Measurements from ENCODE around the gene PRDX2. TPM values are rescaled to one million over a fixed set of nuclear protein-coding genes. Genes with fewer than 3 reads are reported as not detected.

The PRDX2 gene
- total and polyA plus RNA-seq, 10 of the 15 experiments (the other 5 are each of a cell fraction or from before 2014, with no cell fraction given) = 93.0 to 812 (median 344) TPM

DNA sequence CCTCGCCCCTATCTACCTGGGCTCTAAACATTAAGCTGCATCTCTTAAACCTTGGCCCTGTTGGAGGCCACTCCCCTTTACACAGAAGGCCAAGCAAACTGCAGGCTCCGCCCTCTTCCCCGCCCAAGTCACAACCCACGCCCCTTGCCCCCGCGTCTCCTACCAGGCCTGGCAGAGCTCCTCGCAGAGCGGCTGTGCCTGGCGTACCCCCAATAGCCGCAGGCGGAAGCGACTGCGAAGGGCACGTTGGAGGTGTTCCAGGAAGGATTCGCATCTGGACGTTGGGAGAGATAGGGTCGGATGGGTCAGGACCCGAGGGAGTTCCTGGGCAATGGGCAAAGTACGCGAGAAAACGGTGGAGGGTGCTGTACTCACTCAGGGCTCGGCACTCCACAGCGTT is 26.9 kb upstream of the PRDX2 start:
- Histone ChIP-seq H3K27me3 (replicated peaks in 1 of 2; ENCODE audit: control insufficient read depth in 2 of 2, insufficient read depth in 2 of 2, low read length in 1 of 2) (peaks cover 2 to 7% of the 10 kb centered on the region in 2 experiments; a peak in 1 of 4 replicates), H2AFZ (ENCODE audit: control insufficient read depth, low read depth, low read length) (no peak overlapping the region), H3K9ac (ENCODE audit: control insufficient read depth, insufficient read depth, low read length) (no peak overlapping the region), H3K79me2 (ENCODE audit: control insufficient read depth, insufficient read depth, low read length) (no peaks in the 10 kb centered on the region), H3K9me3 (replicated peaks; ENCODE audit: control insufficient read depth, insufficient read depth, low read length) (no peaks in the 10 kb centered on the region), H3K27ac (ENCODE audit: control insufficient read depth, insufficient read depth) (no peak overlapping the region), H3K4me1 (ENCODE audit: control insufficient read depth, insufficient read depth, low read length) (no peaks in the 10 kb centered on the region), H3K36me3 (ENCODE audit: control insufficient read depth in 2 of 2, insufficient read depth in 2 of 2, low read length in 1 of 2) (no peaks in the 10 kb centered on the region), H3K4me3 (no peak overlapping the region), H3K4me2 (ENCODE audit: control insufficient read depth, insufficient read depth) (no peak overlapping the region), H4K20me1 (ENCODE audit: control insufficient read depth, insufficient read depth) (no peaks in the 10 kb centered on the region)
- ATAC-seq (peak; percentile 84), FAIRE-seq (no peak), DNase-seq (ENCODE audit: low read depth, low spot score) (no peak)
- in situ Hi-C loops (cut with MboI) (no loop called here), intact Hi-C loops (cut with micrococcal nuclease; ENCODE audit: unreplicated experiment) (no loop called here)
- ChIA-PET CTCF (interaction anchor here (0.6 to 4.2 kb wide), 4 partner anchors 9 to 137 kb away, joined by 3 to 19 read pairs (median 5); no protein-coding TSS in a partner anchor), SMC1A (ENCODE audit: uncharacterized antibody, unreplicated experiment) (interaction anchor here (0.6 kb wide), 1 partner anchor 1460 kb away, joined by 3 read pairs; no protein-coding TSS in a partner anchor), POLR2A (no interaction called here), RAD21 (ENCODE audit: unreplicated experiment) (interaction anchor here (1.1 kb wide), 2 partner anchors 32 to 68 kb away, joined by 3 read pairs; no protein-coding TSS in a partner anchor)
- BruUV-seq (replicated peaks) = no TSS peak
- WGBS (ENCODE audit: insufficient coverage, insufficient replicate concordance, low lambda C conversion rate, missing lambda C conversion rate) = 30% methylated on average over 23 of the region's 23 CpGs
- TF ChIP-seq MEF2A (IDR thresholded peaks at IDR 0.05; ENCODE audit: insufficient read depth, low read depth, low read length) (no peak), SIN3A (IDR thresholded peaks at IDR 0.05; ENCODE audit: low read depth, low read length) (no peak), STAT1 (conservative IDR thresholded peaks at IDR 0.05) (no peak), ZZZ3 (IDR thresholded peaks at IDR 0.05; ENCODE audit: control insufficient read depth, insufficient read length, low read depth) (no peak), SUZ12 (IDR thresholded peaks at IDR 0.05; ENCODE audit: unreplicated experiment) (no peak), RELA (IDR thresholded peaks at IDR 0.05; ENCODE audit: borderline replicate concordance, partially characterized antibody) (no peak), ESRRA (IDR thresholded peaks at IDR 0.05; ENCODE audit: low read length) (no peak), JUNB (IDR thresholded peaks at IDR 0.05) (no peak), ATF7 (IDR thresholded peaks at IDR 0.05; ENCODE audit: low read depth) (no peak), SREBF2 (IDR thresholded peaks at IDR 0.05; ENCODE audit: low read length) (no peak), CREB1 (IDR thresholded peaks at IDR 0.05; ENCODE audit: low read depth) (no peak), BMI1 (IDR thresholded peaks at IDR 0.05; ENCODE audit: borderline replicate concordance) (no peak)
- TF ChIP-seq, protein P1, sequence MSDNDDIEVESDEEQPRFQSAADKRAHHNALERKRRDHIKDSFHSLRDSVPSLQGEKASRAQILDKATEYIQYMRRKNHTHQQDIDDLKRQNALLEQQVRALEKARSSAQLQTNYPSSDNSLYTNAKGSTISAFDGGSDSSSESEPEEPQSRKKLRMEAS (IDR thresholded peaks at IDR 0.05; ENCODE audit: low read depth, low read length) = no peak
- TF ChIP-seq, protein P2, sequence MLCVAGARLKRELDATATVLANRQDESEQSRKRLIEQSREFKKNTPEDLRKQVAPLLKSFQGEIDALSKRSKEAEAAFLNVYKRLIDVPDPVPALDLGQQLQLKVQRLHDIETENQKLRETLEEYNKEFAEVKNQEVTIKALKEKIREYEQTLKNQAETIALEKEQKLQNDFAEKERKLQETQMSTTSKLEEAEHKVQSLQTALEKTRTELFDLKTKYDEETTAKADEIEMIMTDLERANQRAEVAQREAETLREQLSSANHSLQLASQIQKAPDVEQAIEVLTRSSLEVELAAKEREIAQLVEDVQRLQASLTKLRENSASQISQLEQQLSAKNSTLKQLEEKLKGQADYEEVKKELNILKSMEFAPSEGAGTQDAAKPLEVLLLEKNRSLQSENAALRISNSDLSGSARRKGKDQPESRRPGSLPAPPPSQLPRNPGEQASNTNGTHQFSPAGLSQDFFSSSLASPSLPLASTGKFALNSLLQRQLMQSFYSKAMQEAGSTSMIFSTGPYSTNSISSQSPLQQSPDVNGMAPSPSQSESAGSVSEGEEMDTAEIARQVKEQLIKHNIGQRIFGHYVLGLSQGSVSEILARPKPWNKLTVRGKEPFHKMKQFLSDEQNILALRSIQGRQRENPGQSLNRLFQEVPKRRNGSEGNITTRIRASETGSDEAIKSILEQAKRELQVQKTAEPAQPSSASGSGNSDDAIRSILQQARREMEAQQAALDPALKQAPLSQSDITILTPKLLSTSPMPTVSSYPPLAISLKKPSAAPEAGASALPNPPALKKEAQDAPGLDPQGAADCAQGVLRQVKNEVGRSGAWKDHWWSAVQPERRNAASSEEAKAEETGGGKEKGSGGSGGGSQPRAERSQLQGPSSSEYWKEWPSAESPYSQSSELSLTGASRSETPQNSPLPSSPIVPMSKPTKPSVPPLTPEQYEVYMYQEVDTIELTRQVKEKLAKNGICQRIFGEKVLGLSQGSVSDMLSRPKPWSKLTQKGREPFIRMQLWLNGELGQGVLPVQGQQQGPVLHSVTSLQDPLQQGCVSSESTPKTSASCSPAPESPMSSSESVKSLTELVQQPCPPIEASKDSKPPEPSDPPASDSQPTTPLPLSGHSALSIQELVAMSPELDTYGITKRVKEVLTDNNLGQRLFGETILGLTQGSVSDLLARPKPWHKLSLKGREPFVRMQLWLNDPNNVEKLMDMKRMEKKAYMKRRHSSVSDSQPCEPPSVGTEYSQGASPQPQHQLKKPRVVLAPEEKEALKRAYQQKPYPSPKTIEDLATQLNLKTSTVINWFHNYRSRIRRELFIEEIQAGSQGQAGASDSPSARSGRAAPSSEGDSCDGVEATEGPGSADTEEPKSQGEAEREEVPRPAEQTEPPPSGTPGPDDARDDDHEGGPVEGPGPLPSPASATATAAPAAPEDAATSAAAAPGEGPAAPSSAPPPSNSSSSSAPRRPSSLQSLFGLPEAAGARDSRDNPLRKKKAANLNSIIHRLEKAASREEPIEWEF (IDR thresholded peaks at IDR 0.05; ENCODE audit: insufficient replicate concordance, low read depth, low read length) = no peak
- TF ChIP-seq, protein P3, sequence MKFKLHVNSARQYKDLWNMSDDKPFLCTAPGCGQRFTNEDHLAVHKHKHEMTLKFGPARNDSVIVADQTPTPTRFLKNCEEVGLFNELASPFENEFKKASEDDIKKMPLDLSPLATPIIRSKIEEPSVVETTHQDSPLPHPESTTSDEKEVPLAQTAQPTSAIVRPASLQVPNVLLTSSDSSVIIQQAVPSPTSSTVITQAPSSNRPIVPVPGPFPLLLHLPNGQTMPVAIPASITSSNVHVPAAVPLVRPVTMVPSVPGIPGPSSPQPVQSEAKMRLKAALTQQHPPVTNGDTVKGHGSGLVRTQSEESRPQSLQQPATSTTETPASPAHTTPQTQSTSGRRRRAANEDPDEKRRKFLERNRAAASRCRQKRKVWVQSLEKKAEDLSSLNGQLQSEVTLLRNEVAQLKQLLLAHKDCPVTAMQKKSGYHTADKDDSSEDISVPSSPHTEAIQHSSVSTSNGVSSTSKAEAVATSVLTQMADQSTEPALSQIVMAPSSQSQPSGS (IDR thresholded peaks at IDR 0.05; ENCODE audit: low read length) = no peak
- TF ChIP-seq, protein P4, sequence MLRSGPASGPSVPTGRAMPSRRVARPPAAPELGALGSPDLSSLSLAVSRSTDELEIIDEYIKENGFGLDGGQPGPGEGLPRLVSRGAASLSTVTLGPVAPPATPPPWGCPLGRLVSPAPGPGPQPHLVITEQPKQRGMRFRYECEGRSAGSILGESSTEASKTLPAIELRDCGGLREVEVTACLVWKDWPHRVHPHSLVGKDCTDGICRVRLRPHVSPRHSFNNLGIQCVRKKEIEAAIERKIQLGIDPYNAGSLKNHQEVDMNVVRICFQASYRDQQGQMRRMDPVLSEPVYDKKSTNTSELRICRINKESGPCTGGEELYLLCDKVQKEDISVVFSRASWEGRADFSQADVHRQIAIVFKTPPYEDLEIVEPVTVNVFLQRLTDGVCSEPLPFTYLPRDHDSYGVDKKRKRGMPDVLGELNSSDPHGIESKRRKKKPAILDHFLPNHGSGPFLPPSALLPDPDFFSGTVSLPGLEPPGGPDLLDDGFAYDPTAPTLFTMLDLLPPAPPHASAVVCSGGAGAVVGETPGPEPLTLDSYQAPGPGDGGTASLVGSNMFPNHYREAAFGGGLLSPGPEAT (IDR thresholded peaks at IDR 0.05; ENCODE audit: low read depth) = no peak

Data from GM12878 (cell line).